GM12873 (cell line): ENCODE results near the gene RPP25L.
A peak's percentile ranks its signal among the peaks of the same experiment; 100 is the strongest.

ENCODE experiments used
- TF ChIP-seq, protein P1 (sequence below): IDR thresholded peaks from 2 replicates; pipeline ENCODE4 v1.5.1; 2012; ENCODE audit warnings: low read depth, mild to moderate bottlenecking, moderate library complexity, low read length, control low read depth; ENCODE audit not compliant: insufficient read depth; ENCODE audit errors: missing control alignments

Gene RPP25L

DNA sequence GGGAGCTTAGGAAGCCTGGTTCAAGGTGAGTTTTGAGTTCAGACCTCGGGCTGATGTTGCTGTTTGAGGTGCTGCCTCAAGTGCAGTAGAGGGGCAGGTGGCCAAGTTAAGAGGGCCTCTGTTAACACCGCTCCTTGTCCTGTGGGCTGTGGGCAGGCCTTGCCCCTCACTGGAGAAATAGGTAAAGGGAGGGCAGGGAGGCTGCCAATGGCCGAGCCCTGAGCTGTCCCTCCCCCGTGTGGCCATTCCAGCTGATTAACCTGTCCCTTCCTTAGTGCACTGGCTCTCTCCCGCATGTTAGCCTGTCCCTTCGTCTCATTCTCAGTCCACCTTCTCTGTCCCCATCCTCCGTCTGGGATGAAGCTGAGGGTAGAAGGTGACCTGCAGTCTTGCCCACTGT lies 43.8 kb downstream of the RPP25L start:
- TF ChIP-seq, protein P1, sequence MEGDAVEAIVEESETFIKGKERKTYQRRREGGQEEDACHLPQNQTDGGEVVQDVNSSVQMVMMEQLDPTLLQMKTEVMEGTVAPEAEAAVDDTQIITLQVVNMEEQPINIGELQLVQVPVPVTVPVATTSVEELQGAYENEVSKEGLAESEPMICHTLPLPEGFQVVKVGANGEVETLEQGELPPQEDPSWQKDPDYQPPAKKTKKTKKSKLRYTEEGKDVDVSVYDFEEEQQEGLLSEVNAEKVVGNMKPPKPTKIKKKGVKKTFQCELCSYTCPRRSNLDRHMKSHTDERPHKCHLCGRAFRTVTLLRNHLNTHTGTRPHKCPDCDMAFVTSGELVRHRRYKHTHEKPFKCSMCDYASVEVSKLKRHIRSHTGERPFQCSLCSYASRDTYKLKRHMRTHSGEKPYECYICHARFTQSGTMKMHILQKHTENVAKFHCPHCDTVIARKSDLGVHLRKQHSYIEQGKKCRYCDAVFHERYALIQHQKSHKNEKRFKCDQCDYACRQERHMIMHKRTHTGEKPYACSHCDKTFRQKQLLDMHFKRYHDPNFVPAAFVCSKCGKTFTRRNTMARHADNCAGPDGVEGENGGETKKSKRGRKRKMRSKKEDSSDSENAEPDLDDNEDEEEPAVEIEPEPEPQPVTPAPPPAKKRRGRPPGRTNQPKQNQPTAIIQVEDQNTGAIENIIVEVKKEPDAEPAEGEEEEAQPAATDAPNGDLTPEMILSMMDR = no peak

DNA sequence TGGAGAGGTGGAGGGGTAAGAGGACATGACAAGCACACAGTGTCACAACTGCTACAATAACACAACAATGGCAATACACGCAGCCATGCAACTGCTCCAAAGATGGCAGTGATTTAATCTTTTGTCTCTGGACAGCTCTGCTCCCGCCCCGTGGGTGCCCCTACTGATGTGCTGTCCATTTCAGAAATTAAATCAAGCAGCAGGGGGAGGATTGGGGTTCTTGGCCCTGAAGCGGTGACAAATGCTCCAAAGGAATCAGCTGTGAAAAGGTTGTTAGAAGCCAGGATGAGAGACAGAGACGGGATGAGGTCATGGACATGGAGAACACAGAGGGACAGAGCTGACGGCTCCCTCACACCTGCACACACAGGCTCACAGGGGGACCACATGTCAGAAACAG lies 44.9 kb downstream of the RPP25L start:
- TF ChIP-seq, protein P1 = no peak

DNA sequence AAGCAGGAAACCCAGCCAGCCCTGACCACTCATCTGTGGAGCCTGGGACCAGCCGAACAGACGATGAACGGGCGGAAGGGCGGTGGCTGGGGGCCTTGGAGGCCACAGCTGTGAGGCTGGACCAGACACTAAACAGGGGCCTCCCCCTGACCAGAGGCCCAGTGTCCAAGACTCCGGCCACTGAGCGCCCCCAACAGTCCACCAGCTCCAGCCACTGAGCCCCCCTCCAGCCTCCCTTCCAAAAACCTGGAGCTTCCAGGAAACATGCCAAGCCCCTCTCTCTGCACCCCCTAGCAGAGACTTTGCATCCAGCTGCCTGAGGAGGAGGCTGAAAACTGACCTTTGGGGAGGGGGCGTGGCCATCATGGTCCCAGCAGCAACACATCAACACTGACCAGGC lies 45.6 kb downstream of the RPP25L start:
- TF ChIP-seq, protein P1 = no peak

DNA sequence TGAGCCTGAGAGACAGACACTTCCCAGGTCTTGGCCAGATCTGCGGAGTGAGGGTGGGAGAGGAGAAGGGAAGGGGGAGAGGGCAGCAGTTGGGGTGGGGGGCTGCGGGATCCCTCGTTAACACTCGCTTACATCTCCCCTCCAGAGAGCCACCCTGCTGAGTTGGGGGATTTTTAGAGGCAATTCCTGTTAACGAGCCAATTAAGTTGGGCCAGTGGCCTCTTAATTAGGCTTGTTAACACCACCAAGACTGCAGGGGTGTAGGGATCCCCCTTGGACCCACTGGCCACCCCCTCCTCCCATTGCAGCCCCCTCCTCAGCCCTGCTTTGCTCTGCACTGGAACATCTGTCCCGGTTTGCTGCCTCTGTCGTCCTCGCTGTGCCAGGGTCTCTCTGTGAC lies 46.0 kb downstream of the RPP25L start:
- TF ChIP-seq, protein P1 = no peak

DNA sequence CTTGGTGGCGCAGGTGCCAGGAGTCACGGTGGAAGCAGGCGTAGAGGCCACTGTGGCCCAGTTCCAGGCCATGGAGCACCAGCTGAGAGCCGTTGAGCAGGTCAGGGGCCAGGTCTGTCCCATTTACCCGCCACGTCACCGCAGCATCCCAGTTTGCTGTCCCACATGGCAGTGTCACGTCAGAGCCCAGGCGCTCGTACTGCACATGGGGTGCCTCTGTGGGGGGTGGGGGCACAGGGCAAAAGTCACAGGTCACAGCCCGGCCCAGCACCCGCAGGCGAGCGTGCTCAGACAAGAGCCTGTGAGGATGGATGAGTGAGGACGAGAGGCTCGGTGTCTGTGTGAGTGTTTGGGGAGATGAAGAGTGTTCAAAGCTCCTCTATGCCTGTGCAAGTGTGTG lies 47.3 kb downstream of the RPP25L start:
- TF ChIP-seq, protein P1 = no peak

DNA sequence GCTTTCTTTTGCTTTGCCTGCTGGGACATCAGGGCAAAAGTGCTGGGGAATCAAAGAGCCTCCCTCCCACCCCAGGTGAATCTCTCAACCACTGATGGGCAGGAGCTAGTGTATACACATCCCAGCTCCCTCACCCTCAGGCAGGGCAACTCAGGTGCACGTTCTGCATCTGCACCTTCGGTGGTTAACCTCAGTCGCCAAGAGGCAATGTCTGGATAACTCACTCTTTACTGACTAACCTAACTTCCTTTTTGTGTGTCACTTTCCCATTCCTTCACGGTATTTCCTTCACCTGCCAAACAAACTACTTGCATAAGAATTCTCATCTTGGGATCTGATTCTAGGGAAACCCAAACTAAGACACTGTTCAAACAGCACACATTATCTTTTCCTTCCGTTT lies 48.6 kb downstream of the RPP25L start:
- TF ChIP-seq, protein P1 = no peak

DNA sequence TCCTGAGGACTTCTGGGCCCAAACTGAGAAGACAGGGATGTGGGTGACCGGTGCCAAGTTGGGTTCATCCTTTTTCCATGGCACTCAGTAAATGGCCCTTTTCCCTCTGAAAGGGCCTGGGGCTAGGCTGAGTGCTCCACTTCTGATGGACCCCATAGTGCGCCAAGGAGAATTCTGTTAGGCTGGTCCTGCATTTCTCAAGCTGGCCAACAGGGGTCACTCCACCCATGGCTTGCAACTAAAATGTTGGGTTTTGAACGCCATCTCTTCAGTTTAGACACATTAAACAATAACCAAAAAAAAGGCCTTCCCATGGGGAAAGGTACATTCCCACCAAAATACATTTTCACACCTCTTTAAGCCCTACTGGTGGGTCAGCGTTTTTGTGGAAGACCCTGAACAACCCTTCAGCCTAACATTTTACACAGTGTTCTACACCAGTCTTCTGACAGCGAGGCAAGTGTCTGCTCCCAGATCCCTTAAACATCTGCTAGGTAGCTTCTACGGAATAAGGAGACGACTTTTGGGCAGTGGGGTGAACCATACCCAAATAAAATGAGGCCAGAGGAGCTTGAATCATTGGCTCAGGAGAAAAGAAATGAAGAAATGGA lies 49.7 kb downstream of the RPP25L start:
- TF ChIP-seq, protein P1 = peak; percentile 80
